Measurements from ENCODE around the gene MBNL1.
A peak's percentile ranks its signal among the peaks of the same experiment; 100 is the strongest.

The MBNL1 gene

GRCh38 chr3:152229692-152230091 lies 39.0 kb upstream of the MBNL1 start:
- no peak for DNase-seq (ENCODE audit: insufficient read length, low spot score)
- FAIRE-seq = no peak
- TF ChIP-seq CTCF (IDR thresholded peaks at IDR 0.05; ENCODE audit: insufficient read depth, missing control alignments) = peak; percentile 20

- DNase-seq (ENCODE audit: insufficient read length, low spot score) (no peak), FAIRE-seq (no peak)
- TF ChIP-seq CTCF (IDR thresholded peaks at IDR 0.05; ENCODE audit: insufficient read depth, missing control alignments) = no peak
Measured at GRCh38 chr3:152230370-152230769, 38.4 kb upstream of the MBNL1 start.

GRCh38 chr3:152232001-152232400 lies 36.7 kb upstream of the MBNL1 start:
- no peak for FAIRE-seq

GRCh38 chr3:152232679-152233078 lies 36.0 kb upstream of the MBNL1 start:
- FAIRE-seq (no peak), DNase-seq (ENCODE audit: insufficient read length, low spot score) (no peak)
- TF ChIP-seq CTCF (IDR thresholded peaks at IDR 0.05; ENCODE audit: insufficient read depth, missing control alignments) = no peak

More at GRCh38 chr3:152232001-152232400, 36.7 kb upstream of the MBNL1 start:
- no peak for DNase-seq (ENCODE audit: insufficient read length, low spot score)
- TF ChIP-seq CTCF (IDR thresholded peaks at IDR 0.05; ENCODE audit: insufficient read depth, missing control alignments) = no peak

- DNase-seq (ENCODE audit: insufficient read length, low spot score) (no peak), FAIRE-seq (no peak)
- no peak for TF ChIP-seq CTCF (IDR thresholded peaks at IDR 0.05; ENCODE audit: insufficient read depth, missing control alignments)
Measured at GRCh38 chr3:152234657-152235375, 33.9 kb upstream of the MBNL1 start.

- FAIRE-seq (no peak), DNase-seq (ENCODE audit: insufficient read length, low spot score) (no peak)
- no peak for TF ChIP-seq CTCF (IDR thresholded peaks at IDR 0.05; ENCODE audit: insufficient read depth, missing control alignments)
Measured at GRCh38 chr3:152235709-152236298, 32.9 kb upstream of the MBNL1 start.

GRCh38 chr3:152236716-152237115 lies 32.0 kb upstream of the MBNL1 start:
- DNase-seq (ENCODE audit: insufficient read length, low spot score) = no peak
- FAIRE-seq = no peak
- TF ChIP-seq CTCF (IDR thresholded peaks at IDR 0.05; ENCODE audit: insufficient read depth, missing control alignments) = no peak
